ENCODE measurements around the gene CRELD1.
A peak's percentile ranks its signal among the peaks of the same experiment; 100 is the strongest.

The CRELD1 gene

DNA sequence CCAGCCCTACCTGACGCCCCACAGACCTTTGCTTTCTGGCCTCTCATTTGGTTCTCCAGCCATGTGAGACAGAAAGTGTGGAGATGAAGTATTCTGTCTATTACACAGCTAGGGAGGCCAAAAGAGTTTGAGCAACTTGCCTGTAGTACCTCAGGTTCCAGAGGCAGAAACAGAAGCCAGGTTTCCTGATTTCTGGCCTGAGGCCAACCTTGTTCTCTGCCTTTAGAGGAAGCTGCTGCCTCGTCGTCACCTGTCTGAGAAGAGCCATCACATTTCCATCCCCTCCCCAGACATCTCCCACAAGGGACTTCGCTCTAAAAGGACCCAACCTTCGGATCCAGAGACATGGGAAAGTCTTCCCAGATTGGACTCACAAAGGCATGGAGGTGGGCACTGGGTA is 27.2 kb upstream of the CRELD1 start:
- no peak for DNase-seq

DNA sequence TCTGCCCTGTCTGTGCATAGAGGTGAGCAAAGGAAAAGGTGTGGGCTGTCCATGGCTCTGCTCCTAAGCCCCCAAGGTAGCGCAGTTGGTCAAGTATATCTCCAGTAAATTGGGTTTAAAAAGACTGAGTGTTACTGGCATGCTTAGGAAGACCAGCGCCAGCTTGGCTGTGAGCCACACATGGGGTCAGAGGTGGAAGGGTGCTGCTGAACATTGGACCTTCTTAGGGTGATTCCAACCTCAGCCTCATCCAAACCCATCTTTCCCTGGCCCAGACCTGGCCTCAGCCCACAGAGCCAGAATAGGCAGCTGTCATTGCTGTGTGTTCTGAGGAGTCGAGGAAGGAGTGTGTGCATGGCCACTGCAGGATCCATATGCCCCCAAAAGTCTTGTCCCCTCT is 25.3 kb upstream of the CRELD1 start:
- no peak for DNase-seq

DNA sequence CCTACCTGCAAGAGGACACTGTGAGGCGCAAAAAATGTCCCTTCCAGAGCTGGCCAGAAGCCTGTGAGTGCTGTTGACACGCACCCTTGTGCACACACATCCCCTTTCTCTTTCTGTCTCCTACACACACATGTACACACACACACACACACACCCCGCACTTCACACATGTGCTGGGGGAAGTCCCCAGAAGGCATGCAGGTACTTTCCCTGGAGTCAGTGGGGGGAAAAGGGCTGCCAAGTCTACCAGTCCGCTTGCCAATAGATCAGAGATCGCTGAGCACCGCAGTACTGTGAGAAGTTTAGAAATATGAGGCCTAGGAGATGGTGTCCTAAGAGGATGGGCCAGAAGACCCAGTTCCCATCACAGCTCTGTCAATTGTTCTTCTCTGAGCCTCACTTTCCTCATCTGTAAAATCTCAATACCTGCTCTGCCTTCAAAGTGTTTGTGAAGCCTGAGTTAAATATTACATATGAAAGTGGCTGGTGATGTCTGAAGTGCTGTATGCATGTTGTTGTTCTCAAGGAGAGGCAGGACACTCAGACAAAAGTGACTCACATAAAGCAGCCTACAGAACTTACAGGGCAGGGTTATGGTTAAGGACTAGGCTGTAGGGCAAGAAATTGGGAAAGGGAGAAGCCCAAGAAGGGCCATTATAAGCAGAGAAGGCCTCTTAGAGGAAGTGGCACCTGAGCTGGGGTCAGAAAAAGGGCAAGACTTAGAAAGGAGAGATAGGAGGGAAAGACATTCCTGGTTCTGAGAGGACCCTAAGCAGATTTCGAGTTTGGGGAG is 24.2 kb upstream of the CRELD1 start:
- DNase-seq: no peak

DNA sequence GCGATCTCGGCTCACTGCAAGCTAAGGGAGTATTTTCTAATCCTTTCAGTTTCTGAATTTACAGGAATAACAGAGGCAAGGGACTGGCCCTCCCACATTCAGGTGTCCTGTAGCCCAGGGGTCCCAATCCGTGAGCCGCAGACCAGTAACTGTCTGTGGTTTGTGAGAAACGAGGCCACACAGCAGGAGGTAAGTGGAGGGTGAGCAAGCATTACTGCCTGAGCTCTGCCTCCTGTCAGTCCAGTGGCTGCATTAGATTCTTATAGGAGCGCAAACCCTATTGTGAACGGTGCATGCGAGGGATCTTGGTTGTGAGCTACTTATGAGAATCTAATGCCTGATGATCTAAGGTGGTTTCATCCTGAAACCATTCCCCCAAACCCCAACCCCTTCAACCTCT is 21.8 kb upstream of the CRELD1 start:
- DNase-seq: no peak

DNA sequence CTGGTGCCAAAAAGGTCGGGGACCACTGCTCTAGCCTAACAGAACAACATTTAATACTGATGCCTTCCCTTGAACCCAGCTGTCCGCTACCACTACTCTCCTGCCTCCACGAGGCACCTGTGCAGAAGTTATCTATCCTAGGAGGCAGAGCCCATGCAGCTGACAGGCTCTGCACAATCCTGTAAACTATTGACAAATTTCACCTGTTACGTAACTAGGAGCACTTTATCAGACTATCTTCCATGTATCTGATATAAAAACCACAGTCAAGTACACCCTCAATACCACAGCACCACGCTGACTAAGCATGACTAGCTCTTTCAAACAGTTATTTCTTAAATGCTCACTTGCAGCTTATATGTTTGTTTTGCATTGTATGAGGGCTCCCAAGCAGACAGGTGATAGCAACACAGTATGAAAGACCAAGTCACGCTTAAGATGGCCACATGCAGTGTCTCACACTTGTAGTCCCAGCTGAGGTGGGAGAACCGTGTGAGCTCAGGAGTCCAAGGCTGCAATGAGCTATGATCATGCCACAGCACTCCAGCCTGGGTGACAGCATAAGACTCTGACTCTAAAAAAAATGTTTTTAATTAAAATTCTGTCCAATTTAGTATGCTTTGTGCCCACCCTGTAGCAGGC is 21.2 kb upstream of the CRELD1 start:
- no peak for DNase-seq

DNA sequence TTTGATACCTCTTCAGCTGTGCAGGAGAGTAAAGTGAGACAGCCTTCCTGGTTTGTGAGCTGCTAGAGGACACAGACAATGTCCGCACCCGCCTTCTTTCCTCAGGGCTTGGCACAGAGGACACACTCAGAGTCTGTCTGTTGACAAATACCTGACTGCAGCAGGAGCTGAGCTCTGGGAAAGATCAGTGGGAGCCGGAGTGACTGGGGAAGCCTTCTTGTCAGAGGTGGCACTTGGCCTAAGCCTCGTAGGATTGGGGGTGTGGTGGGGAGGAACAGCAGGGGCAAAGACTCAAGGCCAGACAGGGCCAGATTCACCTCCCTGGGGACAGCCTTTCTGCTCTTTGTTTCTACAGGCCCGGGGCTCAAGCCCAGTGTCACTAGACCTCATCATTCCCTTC is 20.0 kb upstream of the CRELD1 start:
- no peak for DNase-seq

DNA sequence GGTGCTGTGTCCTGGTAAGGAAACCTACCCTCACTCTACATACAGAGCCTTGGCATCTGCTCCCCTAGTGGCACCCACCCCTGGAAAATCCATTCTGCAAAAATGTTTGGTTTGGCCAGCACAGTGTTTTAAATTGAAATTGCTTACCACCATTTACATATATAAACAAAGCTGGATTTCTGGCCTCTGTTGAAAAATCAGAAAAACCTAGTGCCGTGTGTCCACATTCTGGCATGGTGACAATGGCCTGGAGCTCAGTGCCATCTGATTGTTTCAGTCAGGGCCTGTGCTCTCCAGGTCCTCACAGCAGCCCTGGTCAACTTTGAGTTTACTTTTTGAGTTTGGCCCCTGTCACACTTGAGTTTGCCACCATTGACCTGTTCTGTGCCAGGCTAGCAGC is 19.6 kb upstream of the CRELD1 start:
- no peak for DNase-seq

DNA sequence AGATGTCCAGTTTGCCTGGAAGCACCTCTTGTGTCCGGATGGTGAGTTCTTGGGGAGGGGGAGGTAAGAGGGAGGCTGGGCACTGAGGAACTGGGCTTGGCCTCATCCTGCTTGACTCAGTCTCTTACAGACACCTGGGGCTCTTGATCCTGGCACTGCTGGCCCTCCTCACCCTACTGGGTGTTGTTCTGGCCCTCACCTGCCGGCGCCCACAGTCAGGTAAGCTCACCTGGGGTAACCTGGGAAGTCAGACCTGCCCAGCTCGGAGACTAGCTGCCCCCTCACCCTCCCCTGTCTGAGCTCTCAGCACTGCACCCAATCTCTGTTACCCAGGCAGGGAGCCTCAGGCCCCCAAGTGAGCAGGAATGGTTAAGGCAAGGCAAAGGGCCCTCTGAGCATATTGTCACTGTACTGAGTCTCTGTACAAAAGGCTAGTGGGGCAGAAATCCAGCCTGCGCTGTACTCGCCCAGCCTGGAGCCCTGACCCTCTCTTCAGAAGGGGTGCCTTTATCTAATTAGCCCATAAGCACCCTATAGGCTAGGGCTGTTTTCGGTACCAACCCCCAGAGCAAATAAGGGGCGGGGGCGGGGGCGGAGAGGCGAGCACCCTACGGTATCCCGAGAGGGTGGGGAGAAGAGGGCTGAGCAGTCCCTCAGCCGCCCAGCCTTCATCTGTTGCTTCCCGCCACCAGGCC is 18.9 kb upstream of the CRELD1 start:
- no peak for DNase-seq

DNA sequence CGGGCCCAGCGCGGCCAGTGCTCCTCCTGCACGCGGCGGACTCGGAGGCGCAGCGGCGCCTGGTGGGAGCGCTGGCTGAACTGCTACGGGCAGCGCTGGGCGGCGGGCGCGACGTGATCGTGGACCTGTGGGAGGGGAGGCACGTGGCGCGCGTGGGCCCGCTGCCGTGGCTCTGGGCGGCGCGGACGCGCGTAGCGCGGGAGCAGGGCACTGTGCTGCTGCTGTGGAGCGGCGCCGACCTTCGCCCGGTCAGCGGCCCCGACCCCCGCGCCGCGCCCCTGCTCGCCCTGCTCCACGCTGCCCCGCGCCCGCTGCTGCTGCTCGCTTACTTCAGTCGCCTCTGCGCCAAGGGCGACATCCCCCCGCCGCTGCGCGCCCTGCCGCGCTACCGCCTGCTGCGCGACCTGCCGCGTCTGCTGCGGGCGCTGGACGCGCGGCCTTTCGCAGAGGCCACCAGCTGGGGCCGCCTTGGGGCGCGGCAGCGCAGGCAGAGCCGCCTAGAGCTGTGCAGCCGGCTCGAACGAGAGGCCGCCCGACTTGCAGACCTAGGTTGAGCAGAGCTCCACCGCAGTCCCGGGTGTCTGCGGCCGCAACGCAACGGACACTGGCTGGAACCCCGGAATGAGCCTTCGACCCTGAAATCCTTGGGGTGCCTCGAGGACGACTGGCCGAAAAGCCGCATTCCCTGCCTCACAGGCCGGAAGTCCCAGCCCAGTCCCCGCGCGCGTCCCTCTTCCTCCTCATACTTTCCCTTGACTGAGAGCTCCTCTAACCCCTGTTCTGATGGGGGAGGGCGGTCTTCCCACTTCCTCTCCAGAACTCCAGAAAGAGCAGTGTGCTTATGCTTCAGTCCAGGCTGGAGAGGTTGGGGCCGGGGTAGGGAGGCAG is 18.1 kb upstream of the CRELD1 start:
- peak; percentile 57 for DNase-seq

DNA sequence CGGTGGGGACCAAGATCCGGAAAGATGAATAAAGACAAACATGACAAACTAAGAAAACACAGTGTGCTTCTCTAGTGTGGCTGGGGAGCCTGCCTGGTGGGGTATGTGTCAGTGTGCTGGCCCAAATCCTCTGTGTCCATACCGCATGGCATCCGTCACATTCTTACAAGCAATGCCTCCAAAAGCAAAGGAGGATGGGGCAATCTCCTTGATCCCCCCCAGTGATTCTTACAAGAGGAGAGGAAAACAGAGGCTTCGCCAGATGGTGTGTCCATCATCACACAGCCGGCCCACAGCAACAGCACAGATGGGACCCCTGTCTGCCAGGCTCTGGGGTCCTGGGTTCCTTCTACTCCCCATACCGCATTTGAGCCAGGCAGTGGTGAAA is 17.3 kb upstream of the CRELD1 start:
- no peak for DNase-seq

DNA sequence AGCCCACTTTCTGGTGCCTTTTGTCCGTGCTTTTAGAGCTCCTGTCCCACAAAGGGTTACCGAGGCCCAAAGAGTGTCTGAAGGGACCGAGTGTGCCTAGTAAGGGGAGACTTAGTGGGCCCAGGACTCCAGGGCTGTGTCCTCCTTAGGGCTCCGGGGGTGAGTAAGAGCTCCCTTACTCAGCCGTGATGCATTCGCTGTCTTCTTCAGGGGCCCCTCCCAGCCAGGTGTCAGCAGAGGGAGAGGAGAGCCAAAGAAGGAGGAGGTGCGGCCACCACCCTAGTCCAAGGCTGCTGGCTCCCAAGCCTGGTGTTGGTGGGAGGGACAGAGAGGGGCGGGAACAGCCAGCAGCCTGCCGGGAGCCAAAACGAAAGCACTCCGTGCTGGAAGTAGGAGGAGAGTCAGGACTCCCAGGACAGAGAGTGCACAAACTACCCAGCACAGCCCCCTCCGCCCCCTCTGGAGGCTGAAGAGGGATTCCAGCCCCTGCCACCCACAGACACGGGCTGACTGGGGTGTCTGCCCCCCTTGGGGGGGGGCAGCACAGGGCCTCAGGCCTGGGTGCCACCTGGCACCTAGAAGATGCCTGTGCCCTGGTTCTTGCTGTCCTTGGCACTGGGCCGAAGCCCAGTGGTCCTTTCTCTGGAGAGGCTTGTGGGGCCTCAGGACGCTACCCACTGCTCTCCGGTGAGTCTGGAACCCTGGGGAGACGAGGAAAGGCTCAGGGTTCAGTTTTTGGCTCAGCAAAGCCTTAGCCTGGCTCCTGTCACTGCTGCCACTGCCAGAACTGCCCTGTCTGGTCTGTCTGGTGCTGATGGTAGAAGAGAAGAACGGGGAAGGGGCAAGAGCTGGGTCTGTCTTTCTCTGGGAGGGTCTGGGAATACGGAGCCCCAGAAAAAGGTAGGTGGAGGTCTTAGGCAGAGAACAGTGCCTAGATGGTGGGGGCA is 16.6 kb upstream of the CRELD1 start, which contains the start of gene IL17RC:
Gene IL17RC (plus strand): TSS at position 365 of the 947 bp plus-strand sequence. CDS start 218 bp downstream, at position 583.
- DNase-seq: peak; percentile 62

DNA sequence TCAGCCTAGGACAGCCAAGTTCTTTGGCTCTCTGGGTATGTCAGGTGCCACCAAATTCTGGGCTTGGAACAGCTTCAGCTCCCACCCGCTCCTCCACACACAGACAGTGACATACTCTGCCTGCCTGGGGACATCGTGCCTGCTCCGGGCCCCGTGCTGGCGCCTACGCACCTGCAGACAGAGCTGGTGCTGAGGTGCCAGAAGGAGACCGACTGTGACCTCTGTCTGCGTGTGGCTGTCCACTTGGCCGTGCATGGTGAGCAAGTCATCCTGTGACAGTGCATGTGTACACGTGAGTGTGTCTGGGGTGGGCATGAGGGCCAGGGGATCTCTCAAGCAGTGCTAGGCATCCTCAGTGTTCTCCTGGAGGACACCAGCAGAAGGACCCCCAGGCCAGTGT is 15.8 kb upstream of the CRELD1 start:
- no peak for DNase-seq

DNA sequence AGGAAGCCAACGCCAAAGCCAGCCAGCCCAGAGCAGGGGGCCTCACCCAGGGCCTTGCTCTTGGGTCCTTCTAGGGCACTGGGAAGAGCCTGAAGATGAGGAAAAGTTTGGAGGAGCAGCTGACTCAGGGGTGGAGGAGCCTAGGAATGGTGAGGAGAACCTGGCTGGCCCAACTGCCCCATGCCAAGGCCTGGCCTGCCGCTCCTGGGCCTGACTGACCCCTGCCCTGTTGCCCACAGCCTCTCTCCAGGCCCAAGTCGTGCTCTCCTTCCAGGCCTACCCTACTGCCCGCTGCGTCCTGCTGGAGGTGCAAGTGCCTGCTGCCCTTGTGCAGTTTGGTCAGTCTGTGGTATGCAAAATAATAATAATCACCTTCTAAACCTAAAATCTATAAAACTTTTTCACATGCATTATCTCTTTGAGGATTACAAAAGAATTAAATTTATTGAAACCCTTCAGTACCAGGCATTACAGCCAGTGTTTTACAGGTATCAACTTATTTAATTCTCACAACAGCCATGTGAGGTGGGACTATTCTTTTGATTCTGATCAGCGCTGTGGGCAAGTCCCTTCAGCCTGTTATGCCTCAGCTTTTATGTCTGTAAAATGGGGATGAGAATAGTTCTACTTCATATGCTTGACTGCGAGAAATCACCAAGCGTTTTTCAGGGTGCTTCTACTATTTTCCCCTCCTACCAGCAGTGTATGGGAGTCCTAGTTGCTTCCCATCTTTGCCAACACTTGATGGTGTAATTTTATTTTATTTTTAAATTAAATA is 15.2 kb upstream of the CRELD1 start:
- no peak for DNase-seq

DNA sequence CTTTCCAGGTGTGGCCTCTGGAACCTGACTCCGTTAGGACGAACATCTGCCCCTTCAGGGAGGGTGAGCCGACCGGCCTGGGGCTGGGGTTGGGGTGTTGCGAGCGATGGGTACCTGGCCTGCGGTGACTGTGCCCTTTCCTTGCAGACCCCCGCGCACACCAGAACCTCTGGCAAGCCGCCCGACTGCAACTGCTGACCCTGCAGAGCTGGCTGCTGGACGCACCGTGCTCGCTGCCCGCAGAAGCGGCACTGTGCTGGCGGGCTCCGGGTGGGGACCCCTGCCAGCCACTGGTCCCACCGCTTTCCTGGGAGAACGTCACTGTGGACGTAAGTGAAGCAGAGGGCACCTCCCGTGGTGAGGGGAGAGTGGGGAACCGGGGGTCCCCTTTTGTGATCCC is 5.5 kb upstream of the CRELD1 start:
- DNase-seq: no peak

DNA sequence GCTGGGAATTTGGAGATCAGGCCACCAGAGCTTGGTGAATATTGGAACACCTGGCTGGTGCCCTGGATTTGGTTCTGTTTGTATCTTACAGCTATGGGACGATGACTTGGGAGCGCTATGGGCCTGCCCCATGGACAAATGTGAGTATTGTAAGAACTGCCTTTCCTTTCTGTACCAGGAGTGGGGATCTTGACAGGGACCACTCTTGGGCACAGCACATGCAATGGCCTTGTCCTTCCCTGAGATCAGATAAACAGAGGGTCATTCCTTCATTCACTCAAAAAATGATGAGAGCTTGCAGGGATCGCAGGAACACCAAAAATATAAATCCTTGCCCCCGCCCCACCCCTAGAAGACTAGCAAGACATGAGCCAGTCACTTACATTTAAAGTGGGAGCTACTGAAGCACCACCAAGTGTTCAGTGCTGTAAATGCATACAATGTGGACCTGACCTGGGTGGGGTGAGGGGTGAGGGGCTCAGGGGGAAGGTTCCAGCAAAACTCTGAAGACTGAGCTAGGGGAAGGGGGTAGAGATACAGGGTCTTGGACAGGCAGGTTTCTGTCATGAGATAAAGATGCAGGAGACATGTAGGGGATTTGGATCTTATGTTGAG is 2.7 kb upstream of the CRELD1 start:
- no peak for DNase-seq

DNA sequence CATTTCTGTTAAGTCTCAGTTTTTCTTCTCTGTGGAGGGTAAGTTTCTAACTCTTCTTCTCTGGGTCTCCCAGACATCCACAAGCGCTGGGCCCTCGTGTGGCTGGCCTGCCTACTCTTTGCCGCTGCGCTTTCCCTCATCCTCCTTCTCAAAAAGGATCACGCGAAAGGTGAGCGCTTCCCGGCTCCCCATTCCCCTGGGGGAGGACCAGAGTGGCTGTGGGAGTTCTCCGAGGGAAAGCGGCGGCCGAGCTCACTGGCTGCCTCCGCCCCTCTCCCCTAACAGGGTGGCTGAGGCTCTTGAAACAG is 1.1 kb upstream of the CRELD1 start:
- no peak for DNase-seq

DNA sequence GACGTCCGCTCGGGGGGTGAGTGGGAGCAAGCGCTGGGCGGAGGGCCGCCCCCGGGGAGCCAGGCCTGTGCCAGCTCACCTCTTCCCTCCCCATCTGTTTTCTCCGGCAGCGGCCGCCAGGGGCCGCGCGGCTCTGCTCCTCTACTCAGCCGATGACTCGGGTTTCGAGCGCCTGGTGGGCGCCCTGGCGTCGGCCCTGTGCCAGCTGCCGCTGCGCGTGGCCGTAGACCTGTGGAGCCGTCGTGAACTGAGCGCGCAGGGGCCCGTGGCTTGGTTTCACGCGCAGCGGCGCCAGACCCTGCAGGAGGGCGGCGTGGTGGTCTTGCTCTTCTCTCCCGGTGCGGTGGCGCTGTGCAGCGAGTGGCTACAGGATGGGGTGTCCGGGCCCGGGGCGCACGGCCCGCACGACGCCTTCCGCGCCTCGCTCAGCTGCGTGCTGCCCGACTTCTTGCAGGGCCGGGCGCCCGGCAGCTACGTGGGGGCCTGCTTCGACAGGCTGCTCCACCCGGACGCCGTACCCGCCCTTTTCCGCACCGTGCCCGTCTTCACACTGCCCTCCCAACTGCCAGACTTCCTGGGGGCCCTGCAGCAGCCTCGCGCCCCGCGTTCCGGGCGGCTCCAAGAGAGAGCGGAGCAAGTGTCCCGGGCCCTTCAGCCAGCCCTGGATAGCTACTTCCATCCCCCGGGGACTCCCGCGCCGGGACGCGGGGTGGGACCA is 632 bp upstream of the CRELD1 start:
- DNase-seq: peak; percentile 91

DNA sequence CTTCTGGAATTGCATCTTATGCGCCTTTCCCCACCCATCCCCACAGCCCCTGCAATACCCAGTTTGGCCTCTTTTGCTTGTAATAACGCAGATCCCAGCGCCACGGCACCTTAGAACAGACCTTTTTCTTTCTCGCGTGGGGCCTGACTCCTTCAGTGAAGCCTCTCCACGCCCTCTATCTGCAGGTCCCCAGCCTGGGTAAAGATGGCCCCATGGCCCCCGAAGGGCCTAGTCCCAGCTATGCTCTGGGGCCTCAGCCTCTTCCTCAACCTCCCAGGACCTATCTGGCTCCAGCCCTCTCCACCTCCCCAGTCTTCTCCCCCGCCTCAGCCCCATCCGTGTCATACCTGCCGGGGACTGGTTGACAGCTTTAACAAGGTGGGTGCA is 594 bp downstream of the CRELD1 start:
- DNase-seq: no peak

DNA sequence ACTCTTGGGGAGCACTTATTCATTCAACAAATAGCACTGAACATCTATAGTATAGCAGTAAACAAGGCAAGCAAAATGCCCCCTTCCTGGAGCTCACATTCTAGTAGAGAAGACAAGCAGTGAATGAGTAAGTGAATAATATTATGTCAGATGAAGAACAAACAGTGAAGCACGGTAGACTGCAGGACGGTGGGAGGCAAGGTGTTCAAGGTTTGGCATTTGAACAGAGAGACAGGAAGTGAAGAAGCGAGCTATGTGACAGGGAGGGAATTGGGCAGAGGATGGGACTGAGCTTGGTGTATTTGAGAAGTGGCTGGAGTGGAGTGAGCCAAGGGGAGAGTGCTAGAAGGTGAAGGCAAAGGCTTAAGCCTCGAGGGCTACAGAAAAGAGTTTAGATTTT is 1.4 kb downstream of the CRELD1 start:
- no peak for DNase-seq

DNA sequence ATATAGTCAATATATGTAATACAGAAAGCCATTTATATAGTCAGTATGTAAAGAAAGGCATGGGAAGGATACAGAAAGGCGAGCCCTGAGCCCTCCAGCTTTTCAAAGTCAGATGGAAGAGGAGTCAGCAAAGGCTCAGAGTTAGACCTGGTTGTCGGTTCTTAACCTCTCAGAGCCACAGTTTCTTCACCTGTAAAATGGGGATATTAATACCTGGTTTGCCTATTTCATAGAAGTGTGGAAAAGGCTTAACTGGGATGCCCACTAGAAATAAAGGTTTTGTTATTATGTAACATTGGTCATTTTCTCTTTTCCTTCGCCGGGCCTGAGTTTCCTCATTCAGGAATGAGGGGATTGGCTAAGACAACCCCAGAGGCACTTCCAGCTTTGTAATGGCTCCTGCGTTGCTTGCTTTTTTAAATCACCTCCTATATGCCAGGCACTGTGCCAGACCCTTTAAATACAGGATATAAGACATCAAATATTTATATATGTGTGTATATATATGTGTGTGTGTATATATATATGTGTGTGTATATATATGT is 2.4 kb downstream of the CRELD1 start:
- no peak for DNase-seq
